Loucy (cell line): ENCODE data around the gene SCFD2.

Experiments
- CTCF ChIP-seq: fragments of 200-600 bp; sonication (generic); conservative IDR thresholded peaks from 2 replicates; pipeline ENCODE4 v1.5.1; 2014; ENCODE audit warnings: mild to moderate bottlenecking, antibody characterized with exemption, low read length
- EZH2phosphoT487 ChIP-seq: fragments of 200-600 bp; IDR thresholded peaks from 2 replicates; pipeline ENCODE4 v1.6.1; 2018; ENCODE audit warnings: antibody characterized with exemption, mild to moderate bottlenecking, moderate library complexity, borderline replicate concordance

- TF ChIP-seq CTCF (no peak), EZH2phosphoT487 (no peak)
Measured at GRCh38 chr4:53309321-53310040, 56.4 kb downstream of the SCFD2 start.
